ENCODE data around the gene FGF12.
"Not testable (repeated sequence)": the region's sequence is repeated elsewhere in the genome, so short reads cannot be mapped to it uniquely, and the experiment has no call there.

The FGF12 gene

GRCh38 chr3:192727032-192727847 is at the start of gene FGF12:
Gene FGF12, minus strand, starts transcription at chr3:192727541.
- peak; percentile 71 for DNase-seq (ENCODE audit: low spot score)

DNA sequence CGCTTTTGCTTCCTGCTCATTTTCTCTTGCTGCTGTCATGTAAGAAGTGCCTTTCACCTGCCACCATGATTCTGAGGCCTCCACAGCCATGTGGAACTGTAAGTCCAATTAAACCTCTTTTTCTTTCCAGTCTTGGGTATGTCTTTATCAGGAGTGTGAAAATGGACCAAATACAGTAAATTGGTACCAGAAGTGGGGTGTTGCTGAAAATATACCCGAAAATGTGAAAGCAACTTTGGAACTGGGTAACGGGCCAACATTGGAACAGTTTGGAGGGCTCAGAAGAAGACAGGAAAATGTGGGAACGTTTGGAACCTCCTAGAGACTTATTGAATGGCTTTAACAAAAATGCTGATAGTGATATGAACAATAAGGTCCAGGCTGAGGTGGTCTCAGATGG is 47.0 kb upstream of the FGF12 start:
- DNase-seq (ENCODE audit: low spot score) = not testable (repeated sequence)

GRCh38 chr3:192772240-192772894 is 45.0 kb upstream of the FGF12 start:
- DNase-seq (ENCODE audit: low spot score) = peak; percentile 58

- no peak for DNase-seq (ENCODE audit: low spot score)
Observed at GRCh38 chr3:192758654-192759053, 31.3 kb upstream of the FGF12 start.

GRCh38 chr3:192751148-192751547 is 23.8 kb upstream of the FGF12 start:
- no peak for DNase-seq (ENCODE audit: low spot score)

DNA sequence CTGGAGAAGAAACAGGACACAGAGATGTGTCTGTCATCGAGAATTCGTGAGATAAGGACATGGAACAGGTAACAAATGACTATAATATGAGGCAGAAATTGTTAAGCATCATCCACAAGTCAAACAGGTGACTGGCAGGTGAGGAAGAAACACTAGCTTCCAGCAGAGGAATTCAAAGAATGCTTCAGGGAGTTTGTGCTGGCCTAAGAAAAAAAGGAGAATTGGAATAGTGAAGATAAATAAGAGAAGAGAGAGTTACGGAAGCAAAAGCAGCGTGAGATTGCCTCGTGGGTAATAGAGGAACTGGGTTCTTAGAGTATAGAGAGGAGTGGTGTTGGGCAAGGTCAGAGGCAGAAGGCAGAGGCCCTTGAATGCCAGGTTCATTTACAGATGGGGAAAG is 22.9 kb upstream of the FGF12 start:
- no peak for DNase-seq (ENCODE audit: low spot score)

GRCh38 chr3:192747746-192748145 is 20.4 kb upstream of the FGF12 start:
- no peak for DNase-seq (ENCODE audit: low spot score)

GRCh38 chr3:192747145-192747544 is 19.8 kb upstream of the FGF12 start:
- no peak for DNase-seq (ENCODE audit: low spot score)

- DNase-seq (ENCODE audit: low spot score) = no peak
Observed at GRCh38 chr3:192745150-192745549, 17.8 kb upstream of the FGF12 start.

GRCh38 chr3:192744604-192745003 is 17.3 kb upstream of the FGF12 start:
- not testable (repeated sequence) for DNase-seq (ENCODE audit: low spot score)

- no peak for DNase-seq (ENCODE audit: low spot score)
Observed at GRCh38 chr3:192737506-192737905, 10.2 kb upstream of the FGF12 start.

DNA sequence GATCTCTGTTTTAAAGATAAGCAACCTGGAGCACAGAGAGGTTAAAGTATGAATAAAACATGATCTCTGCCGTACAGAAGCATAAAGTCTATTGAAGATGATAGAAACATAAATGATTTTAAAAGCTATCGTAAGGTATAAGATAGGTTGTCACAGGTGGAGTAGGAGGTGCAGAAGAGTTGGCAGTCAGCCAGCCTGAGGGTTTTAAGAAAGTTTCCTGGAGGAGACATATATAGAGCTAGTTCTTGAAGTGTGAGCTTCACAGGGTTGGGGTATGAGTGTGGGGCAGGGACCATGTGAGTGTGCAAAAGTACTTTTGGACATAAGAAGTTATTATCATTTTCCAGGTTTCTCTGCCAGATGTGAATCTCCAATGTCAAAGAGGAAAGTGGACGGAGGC is 3.9 kb upstream of the FGF12 start:
- no peak for DNase-seq (ENCODE audit: low spot score)

DNA sequence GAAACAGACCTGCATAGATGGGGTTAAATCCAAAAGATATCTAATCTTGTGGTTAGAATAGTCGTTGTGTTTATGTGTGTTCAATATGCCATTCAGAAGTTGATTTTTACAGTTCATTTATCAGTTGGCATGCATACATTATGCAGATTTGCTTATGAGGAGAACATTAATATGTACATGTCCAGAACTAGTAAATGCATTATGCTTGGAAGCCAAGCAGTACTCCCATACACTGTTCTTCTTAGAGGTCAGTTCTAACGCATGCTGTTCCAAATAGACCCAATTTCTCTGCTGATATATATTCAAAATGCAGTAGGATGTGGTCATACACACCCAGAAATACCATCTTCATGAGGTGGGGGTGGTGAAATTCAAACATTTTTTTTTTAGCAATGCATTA is 956 bp downstream of the FGF12 start:
- DNase-seq (ENCODE audit: low spot score) = no peak

DNA sequence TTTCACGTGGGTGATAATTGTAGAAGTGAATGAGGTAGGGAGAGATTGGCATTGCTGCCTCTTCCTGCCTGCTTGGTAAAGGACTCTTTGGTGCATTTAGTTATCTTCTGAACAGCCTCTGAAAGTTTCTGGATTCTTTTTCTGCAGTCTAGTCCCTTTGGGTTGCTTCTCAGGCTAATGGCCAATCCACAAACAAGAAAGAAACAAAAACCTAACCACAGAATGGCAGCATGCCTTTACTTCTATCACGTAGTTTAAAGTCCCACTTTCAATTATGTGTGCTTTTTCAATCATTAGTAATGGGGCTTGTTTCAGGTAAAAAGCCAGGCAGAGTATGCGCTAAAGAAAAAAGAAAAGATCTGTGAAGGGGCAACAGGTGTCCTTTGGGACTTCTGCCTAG is 7.4 kb downstream of the FGF12 start:
- no peak for DNase-seq (ENCODE audit: low spot score)

DNA sequence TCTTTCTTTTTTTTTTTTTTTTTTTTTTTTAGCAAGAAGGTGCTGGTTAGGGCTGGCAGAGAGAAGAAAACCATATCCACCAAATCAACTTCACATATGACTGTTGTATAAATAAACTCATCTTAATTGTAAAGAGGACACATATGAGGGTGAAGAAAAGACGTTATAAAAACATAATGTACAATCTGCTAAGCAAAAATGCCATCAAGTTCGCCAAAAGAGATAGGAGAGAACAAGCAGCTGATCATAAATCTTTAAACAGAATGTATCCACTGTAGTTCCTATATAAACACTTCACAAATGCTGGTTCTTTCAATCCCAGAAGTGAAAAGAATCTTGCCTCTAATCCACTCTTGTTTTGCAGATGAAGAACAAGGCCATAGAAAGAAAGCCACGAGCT is 9.2 kb downstream of the FGF12 start:
- no peak for DNase-seq (ENCODE audit: low spot score)

DNA sequence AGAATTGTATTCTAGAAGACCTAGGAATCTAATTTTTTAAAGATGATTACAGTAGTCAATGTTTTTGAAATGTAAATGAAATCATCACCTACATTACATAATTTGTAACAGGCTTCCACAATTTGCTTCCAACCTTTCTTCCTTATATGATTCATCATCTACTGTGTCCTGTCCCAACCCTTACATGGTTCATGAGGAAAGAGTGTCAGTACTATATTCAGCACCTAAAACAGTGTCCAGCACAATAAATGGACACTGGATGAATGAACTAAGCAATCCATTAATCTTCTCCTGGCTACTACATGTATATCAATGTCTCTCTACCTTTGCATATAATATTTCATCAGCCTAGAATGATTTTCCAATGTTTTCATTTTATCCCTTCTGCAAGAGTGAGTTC is 12.2 kb downstream of the FGF12 start:
- DNase-seq (ENCODE audit: low spot score) = no peak

DNA sequence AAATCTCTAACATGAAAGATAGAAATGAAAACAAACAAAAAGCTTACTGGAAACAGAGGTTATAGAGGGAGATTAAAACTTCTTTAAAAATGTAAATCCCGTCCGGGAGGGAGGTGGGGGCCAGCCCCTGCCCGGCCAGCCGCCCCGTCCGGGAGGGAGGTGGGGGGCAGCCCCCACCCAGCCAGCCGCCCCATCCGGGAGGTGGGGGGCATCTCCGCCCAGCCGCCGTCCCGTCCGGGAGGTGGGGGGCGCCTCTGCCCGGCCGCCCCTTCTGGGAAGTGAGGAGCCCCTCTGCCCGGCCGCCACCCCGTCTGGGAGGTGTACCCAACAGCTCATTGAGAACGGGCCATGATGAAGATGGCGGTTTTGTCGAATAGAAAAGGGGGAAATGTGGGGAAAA is 16.2 kb downstream of the FGF12 start:
- DNase-seq (ENCODE audit: low spot score) = not testable (repeated sequence)

DNA sequence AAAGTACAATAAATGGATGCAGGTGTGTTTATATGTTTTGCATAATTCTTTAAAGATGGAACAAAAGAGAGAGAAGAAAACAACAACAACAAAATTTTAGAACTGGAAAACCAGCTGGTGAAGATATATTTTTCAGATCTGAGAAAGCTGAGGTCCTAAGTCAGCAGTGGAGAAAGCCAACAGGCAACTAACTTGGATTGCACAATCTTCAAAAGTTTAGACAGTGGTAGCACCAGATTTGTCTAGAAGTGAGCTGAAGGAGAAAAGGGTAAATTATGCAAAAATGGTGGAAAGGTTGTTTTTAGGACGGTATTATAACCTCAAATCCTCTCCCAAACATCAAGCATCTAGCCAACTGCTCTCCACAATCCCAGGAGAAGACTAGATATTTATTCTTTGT is 17.0 kb downstream of the FGF12 start:
- no peak for DNase-seq (ENCODE audit: low spot score)

DNA sequence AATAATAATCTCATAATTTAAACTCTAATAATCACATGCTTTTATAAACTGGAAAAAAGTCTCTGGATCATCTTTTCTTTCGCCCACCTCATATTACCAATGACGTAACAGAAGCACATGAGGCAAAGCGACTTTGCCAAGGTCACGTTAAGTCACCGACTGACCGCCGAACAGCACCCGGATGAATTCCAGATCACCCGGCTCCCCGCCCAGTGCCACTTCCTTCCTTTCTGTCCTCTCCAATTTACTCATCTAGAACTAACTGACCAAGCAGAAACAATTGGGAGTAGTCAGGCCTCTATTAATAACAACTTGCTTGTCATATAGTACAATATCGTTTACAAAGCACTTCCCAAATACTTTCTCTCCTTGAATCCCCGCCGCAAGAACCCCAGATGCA is 21.1 kb downstream of the FGF12 start:
- DNase-seq (ENCODE audit: low spot score) = no peak

GRCh38 chr3:192700885-192701284 is 26.5 kb downstream of the FGF12 start:
- DNase-seq (ENCODE audit: low spot score) = no peak

DNA sequence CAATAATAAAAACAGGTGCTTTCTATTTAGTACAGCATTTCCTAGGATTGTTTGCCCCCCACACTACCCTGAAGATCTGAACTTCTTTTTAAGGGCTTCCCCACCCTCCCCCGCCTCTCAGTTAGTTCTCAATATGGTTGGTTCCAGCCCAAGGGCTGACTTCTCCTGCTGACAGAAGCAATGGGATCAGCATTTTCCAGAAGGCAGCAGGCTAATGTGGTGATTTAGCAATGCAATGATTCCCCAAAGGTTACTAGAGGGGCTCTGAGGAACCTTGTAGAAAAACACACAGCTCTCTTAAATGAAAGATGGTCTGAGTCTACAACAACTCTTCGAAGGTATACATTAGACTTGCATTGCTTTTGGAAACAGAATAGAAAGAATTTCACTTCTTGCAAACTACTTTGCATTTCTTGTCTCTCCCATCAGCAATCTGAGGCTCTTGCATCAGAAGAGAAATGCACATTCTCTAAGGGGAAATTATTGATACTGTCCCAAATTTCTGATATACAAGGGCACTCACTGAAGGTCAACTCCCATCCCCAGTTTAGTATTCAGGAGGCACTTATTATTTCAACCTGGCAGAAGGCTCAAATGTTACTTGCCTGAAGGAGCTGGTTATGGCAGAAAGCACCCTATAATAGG is 30.3 kb downstream of the FGF12 start:
- DNase-seq (ENCODE audit: low spot score) = no peak

- no peak for DNase-seq (ENCODE audit: low spot score)
Observed at GRCh38 chr3:192687488-192688152, 39.7 kb downstream of the FGF12 start.

GRCh38 chr3:192685801-192686200 is 41.5 kb downstream of the FGF12 start:
- no peak for DNase-seq (ENCODE audit: low spot score)
